Vagina (tissue), 2 donors: ENCODE results near the gene POU2F2. TPM values are rescaled to one million over a fixed set of nuclear protein-coding genes. Genes with fewer than 3 reads are reported as not detected.
A peak's percentile ranks its signal among the peaks of the same experiment; 100 is the strongest.

ENCODE experiments used
- DNase-seq, 2 donors: peaks; one replicate each; pipeline ENCODE4 v3.0.0-alpha.2; 2017; ENCODE audit errors: extremely low spot score in 2 of 2
- H3K27ac ChIP-seq: fragments of 200-600 bp; sonication (generic); one replicate; pipeline ENCODE4 v1.5.1; 2019
- H3K27me3 ChIP-seq: fragments of 200-600 bp; sonication (generic); one replicate; pipeline ENCODE4 v1.5.1; 2019
- H3K36me3 ChIP-seq, 2 donors: fragments of 200-600 bp; sonication (generic); one replicate each; pipeline ENCODE4 v1.5.1; 2017 to 2019
- H3K4me1 ChIP-seq: fragments of 200-600 bp; sonication (generic); one replicate; pipeline ENCODE4 v1.5.1; 2019
- H3K4me3 ChIP-seq, 2 donors: fragments of 200-600 bp; sonication (generic); 1 replicate in 1 of 2; 2 replicates in 1 of 2; pipeline ENCODE4 v1.5.1; 2016 to 2019
- H3K9me3 ChIP-seq: fragments of 200-600 bp; sonication (generic); one replicate; pipeline ENCODE4 v1.5.1; 2019
- CTCF ChIP-seq, 3 experiments: fragments of 450-650 bp in 2 of 3; fragments of 200-600 bp in 1 of 3; sonication (generic) in 1 of 3; IDR thresholded peaks; one replicate each; pipeline ENCODE4 v1.5.1; 2017 to 2019; ENCODE audit warnings: antibody characterized with exemption in 3 of 3, mild to moderate bottlenecking in 2 of 3, moderate library complexity in 2 of 3
- POLR2A ChIP-seq, 2 donors: fragments of 450-650 bp; IDR thresholded peaks; one replicate each; pipeline ENCODE4 v1.6.1; 2017; ENCODE audit warnings: antibody characterized with exemption in 2 of 2, mild to moderate bottlenecking in 2 of 2, moderate library complexity in 2 of 2
- POLR2AphosphoS5 ChIP-seq, 2 donors: sonication (generic); formaldehyde crosslinking; IDR thresholded peaks; one replicate each; pipeline ENCODE4 v1.9.0; 2017; ENCODE audit warnings: antibody characterized with exemption in 2 of 2, mild to moderate bottlenecking in 2 of 2, low read depth in 1 of 2; ENCODE audit not compliant: insufficient read depth in 1 of 2
- intact Hi-C: fragments of 100-400 bp; cut with DNase I; formaldehyde crosslinking; loops from one replicate; pipeline ENCODE4 v1.15.1; 2023
- total RNA-seq: library from RNA; depleted of rRNA; stranded (reverse); fragments of >200 nt; gene quantifications from one replicate; pipeline ENCODE4 v1.2.3, GENCODE V29; 2016

POU2F2 gene
- total RNA-seq, 1 donor from 2014 or later = 0.74 TPM

DNA sequence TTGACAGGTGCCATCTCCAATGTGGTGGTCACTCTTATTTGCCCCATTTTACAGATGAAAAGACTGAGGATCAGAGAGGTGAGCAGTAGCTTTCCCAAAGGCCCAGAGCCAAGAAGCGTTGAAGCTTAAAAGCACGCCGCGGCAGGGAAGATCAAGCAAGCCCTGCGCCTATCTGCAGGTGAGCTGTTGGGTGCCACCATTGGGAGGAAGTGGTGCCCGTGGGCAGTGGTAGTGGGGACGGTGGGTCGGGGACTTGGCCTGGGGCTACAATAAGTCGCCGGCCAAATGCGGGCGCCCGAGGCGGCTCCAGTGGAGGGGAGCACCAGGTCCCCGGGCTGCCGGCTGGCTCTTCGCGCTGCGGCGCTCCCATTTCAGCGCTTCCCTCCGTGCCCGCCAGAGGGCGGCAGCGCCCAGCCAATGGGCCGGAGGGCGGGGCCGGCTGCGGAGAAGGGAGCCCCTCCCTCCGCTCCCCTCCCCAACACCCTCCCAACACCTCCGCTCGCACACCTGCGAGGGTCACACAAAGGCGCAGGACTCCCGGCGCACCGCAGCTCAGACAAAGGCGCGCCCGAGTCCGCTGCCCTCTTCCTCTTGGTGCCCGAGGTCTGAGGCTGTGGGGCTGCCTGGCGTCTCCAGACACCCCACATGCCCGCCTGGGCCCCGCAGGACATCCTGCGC lies 744 bp upstream of the POU2F2 start:
- no peaks in the 10 kb centered on the region for H3K9me3 ChIP-seq
- TF ChIP-seq POLR2A (IDR thresholded peaks at IDR 0.05) (no peak), CTCF (IDR thresholded peaks at IDR 0.05) (peak; percentile 82 to 95 (median 86)), POLR2AphosphoS5 (IDR thresholded peaks at IDR 0.05; ENCODE audit: insufficient read depth in 1 of 2, low read depth in 1 of 2) (peak in 1 of 2 donors; percentile 37)
- H3K4me3 ChIP-seq = peak overlapping the region; percentile 20 to 25
- peaks cover 14% of the 10 kb centered on the region for H3K4me1 ChIP-seq
- no peak for DNase-seq
- H3K27ac ChIP-seq = no peak overlapping the region
- H3K27me3 ChIP-seq = no peaks in the 10 kb centered on the region
- intact Hi-C loops = loop anchor here (5.0 kb wide), 1 partner anchor 49 kb away; no protein-coding TSS in a partner anchor
- no peaks in the 10 kb centered on the region for H3K36me3 ChIP-seq

- Histone ChIP-seq H3K36me3 (no peaks in the 10 kb centered on the region), H3K9me3 (no peaks in the 10 kb centered on the region), H3K27ac (no peak overlapping the region), H3K4me3 (no peak overlapping the region), H3K4me1 (peaks cover 14% of the 10 kb centered on the region), H3K27me3 (no peaks in the 10 kb centered on the region)
- DNase-seq = no peak
- intact Hi-C loops = loop anchor here (5.0 kb wide), 1 partner anchor 51 kb away; no protein-coding TSS in a partner anchor
- no peak for TF ChIP-seq CTCF (IDR thresholded peaks at IDR 0.05)
- no peak for TF ChIP-seq POLR2AphosphoS5 (IDR thresholded peaks at IDR 0.05; ENCODE audit: insufficient read depth in 1 of 2, low read depth in 1 of 2)
- TF ChIP-seq POLR2A (IDR thresholded peaks at IDR 0.05) = no peak
These were observed 857 bp downstream of the POU2F2 start for GRCh38 chr19:42131149-42132029.

GRCh38 chr19:42130254-42130573 lies 2.0 kb downstream of the POU2F2 start:
- H3K27ac ChIP-seq = no peak overlapping the region

GRCh38 chr19:42129399-42130253 lies 2.6 kb downstream of the POU2F2 start:
- TF ChIP-seq CTCF (IDR thresholded peaks at IDR 0.05) = no peak
- TF ChIP-seq POLR2A (IDR thresholded peaks at IDR 0.05) = no peak
- no peak for TF ChIP-seq POLR2AphosphoS5 (IDR thresholded peaks at IDR 0.05; ENCODE audit: insufficient read depth in 1 of 2, low read depth in 1 of 2)
- H3K27ac ChIP-seq = no peak overlapping the region
- intact Hi-C loops = loop anchor here (5.0 kb wide), 1 partner anchor 53 kb away; no protein-coding TSS in a partner anchor
- H3K27me3 ChIP-seq = no peaks in the 10 kb centered on the region
- H3K4me1 ChIP-seq = peaks cover 14% of the 10 kb centered on the region
- no peaks in the 10 kb centered on the region for H3K36me3 ChIP-seq
- no peak overlapping the region for H3K4me3 ChIP-seq
- no peaks in the 10 kb centered on the region for H3K9me3 ChIP-seq
- DNase-seq = no peak

More at GRCh38 chr19:42130254-42130573, 2.0 kb downstream of the POU2F2 start:
- Histone ChIP-seq H3K9me3 (no peaks in the 10 kb centered on the region), H3K4me3 (no peak overlapping the region), H3K4me1 (peaks cover 14% of the 10 kb centered on the region), H3K27me3 (no peaks in the 10 kb centered on the region), H3K36me3 (no peaks in the 10 kb centered on the region)
- intact Hi-C loops = loop anchor here (5.0 kb wide), 1 partner anchor 52 kb away; no protein-coding TSS in a partner anchor
- no peak for DNase-seq
- TF ChIP-seq POLR2AphosphoS5 (IDR thresholded peaks at IDR 0.05; ENCODE audit: insufficient read depth in 1 of 2, low read depth in 1 of 2) = no peak
- TF ChIP-seq CTCF (IDR thresholded peaks at IDR 0.05) = no peak
- TF ChIP-seq POLR2A (IDR thresholded peaks at IDR 0.05) = no peak
